HepG2 (cell line): ENCODE measurements around the gene ST8SIA1. TPM values are rescaled to one million over a fixed set of nuclear protein-coding genes. Genes with fewer than 3 reads are reported as not detected.

ENCODE experiments used
- ATAC-seq: fragments of 200-7000 bp; cut with Tn5 transposase; 3 replicates; pipeline ENCODE4 v1.9.1; 2020; ENCODE audit warnings: mild to moderate bottlenecking, moderate library complexity
- BruUV-seq: library from RNA; stranded (reverse); fragments of 400-500 nt; replicated peaks from 2 replicates; lab custom pipeline; 2021; lab: Mats Ljungman, UMichigan
- CTCF ChIA-PET: fragments of 300-600 bp; formaldehyde crosslinking; extraction: SDS; loops from one replicate; lab custom pipeline; 2021; ENCODE audit warnings: low total read pairs, inconsistent platforms, low intra/inter-chr PET ratio; lab: Yijun Ruan, JAX
- POLR2A ChIA-PET: fragments of 350-600 bp; sonication (Branson Sonifier 250); formaldehyde crosslinking; loops from one replicate; lab custom pipeline; 2020; ENCODE audit warnings: antibody characterized with exemption, inconsistent platforms; lab: Yijun Ruan, JAX
- DNase-seq: peaks from one replicate; pipeline ENCODE4 v3.0.0-alpha.2; 2015; ENCODE audit warnings: low spot score
- FAIRE-seq: peaks from 3 replicates; lab custom pipeline; 2011; peaks lifted over from hg19 to GRCh38; lab: Jason Lieb, UNC
- H2AFZ ChIP-seq: one replicate; pipeline ENCODE4 v1.6.1; 2011; ENCODE audit warnings: low read length, inconsistent platforms
- H3K27ac ChIP-seq: fragments of 300-600 bp; 3 replicates; pipeline ENCODE4 v1.8.0; 2011; ENCODE audit warnings: mixed run types, mild to moderate bottlenecking, mixed read lengths, low read length, inconsistent platforms; ENCODE audit not compliant: insufficient read depth; ENCODE audit errors: extremely low read length
- H3K27me3 ChIP-seq, 2 experiments: fragments of 200-600 bp in 1 of 2; 2 replicates in 1 of 2; 3 replicates in 1 of 2; pipeline versions ENCODE4 v1.6.0 to v1.8.0; 2011; ENCODE audit warnings: low read length in 2 of 2, mild to moderate bottlenecking in 2 of 2, moderate library complexity in 2 of 2, inconsistent platforms in 1 of 2; ENCODE audit not compliant: insufficient read depth in 2 of 2, control insufficient read depth in 1 of 2
- H3K36me3 ChIP-seq, 2 experiments: fragments of 200-600 bp in 1 of 2; replicated peaks in 1 of 2; 2 replicates in 1 of 2; 3 replicates in 1 of 2; pipeline versions ENCODE4 v1.5.1 to v1.8.0; 2011; ENCODE audit warnings: low read length in 2 of 2, inconsistent platforms in 1 of 2; ENCODE audit not compliant: insufficient read depth in 2 of 2, control insufficient read depth in 1 of 2
- H3K4me1 ChIP-seq: 2 replicates; pipeline ENCODE4 v1.5.1; 2012; ENCODE audit warnings: low read length, inconsistent platforms; ENCODE audit not compliant: insufficient read depth
- H3K4me2 ChIP-seq: 2 replicates; pipeline ENCODE4 v1.6.0; 2011; ENCODE audit warnings: low read depth, low read length, inconsistent platforms
- H3K4me3 ChIP-seq, 3 experiments: fragments of 200-600 bp in 1 of 3; sonication (generic), shearing (Covaris generic) in 1 of 3; replicated peaks in 1 of 3; 2 replicates each; pipeline ENCODE4 v1.5.1; 2011 to 2016; ENCODE audit warnings: low read length in 3 of 3, inconsistent platforms in 2 of 3, low read depth in 2 of 3, mild to moderate bottlenecking in 2 of 3, control low read depth in 1 of 3, mixed read lengths in 1 of 3; ENCODE audit not compliant: insufficient read depth in 1 of 3
- H3K79me2 ChIP-seq: one replicate; pipeline ENCODE4 v1.6.1; 2011; ENCODE audit warnings: low read length, inconsistent platforms; ENCODE audit not compliant: insufficient read depth
- H3K9ac ChIP-seq: 2 replicates; pipeline ENCODE4 v1.6.0; 2011; ENCODE audit warnings: mild to moderate bottlenecking, low read depth, low read length, inconsistent platforms; ENCODE audit not compliant: insufficient read depth
- H3K9me3 ChIP-seq: 2 replicates; pipeline ENCODE4 v1.5.1; 2012; ENCODE audit warnings: mild to moderate bottlenecking, low read length
- H4K20me1 ChIP-seq: 2 replicates; pipeline ENCODE4 v1.6.0; 2011; ENCODE audit warnings: inconsistent platforms, mild to moderate bottlenecking, low read length, moderate library complexity; ENCODE audit not compliant: insufficient read depth
- MAF1 ChIP-seq: sonication (generic); formaldehyde crosslinking; IDR thresholded peaks from 2 replicates; pipeline ENCODE4 v1.5.0; 2020; ENCODE audit warnings: missing genetic modification reagents, borderline replicate concordance
- MATR3 ChIP-seq: sonication (generic); formaldehyde crosslinking; IDR thresholded peaks from 2 replicates; pipeline ENCODE4 v1.4.0; 2020; ENCODE audit warnings: missing genetic modification reagents
- MIER2 ChIP-seq: IDR thresholded peaks from 2 replicates; pipeline ENCODE4 v1.6.1; 2016; ENCODE audit warnings: missing biosample characterization, missing genetic modification reagents
- NFKBIZ ChIP-seq: IDR thresholded peaks from 2 replicates; pipeline ENCODE4 v1.6.1; 2018; ENCODE audit warnings: missing genetic modification reagents, missing compliant biosample characterization
- RAD21 ChIP-seq: fragments of 450-650 bp; formaldehyde crosslinking; IDR thresholded peaks from 2 replicates; pipeline ENCODE4 v1.5.0; 2020; ENCODE audit warnings: mild to moderate bottlenecking
- RFXANK ChIP-seq: IDR thresholded peaks from 2 replicates; pipeline ENCODE4 v1.6.1; 2016
- RXRA ChIP-seq: sonication (generic); formaldehyde crosslinking; IDR thresholded peaks from 2 replicates; pipeline ENCODE4 v1.5.1; 2020; ENCODE audit warnings: missing genetic modification reagents
- SRY ChIP-seq: sonication (generic); formaldehyde crosslinking; IDR thresholded peaks from 2 replicates; pipeline ENCODE4 v1.8.0; 2022; ENCODE audit warnings: mild to moderate bottlenecking, missing genetic modification reagents
- ZBTB42 ChIP-seq: sonication (generic); formaldehyde crosslinking; IDR thresholded peaks from 2 replicates; pipeline ENCODE4 v1.5.0; 2020; ENCODE audit warnings: mild to moderate bottlenecking, missing genetic modification reagents
- ZFP90 ChIP-seq: sonication (generic); formaldehyde crosslinking; IDR thresholded peaks from 2 replicates; pipeline ENCODE4 v1.8.0; 2022; ENCODE audit warnings: missing genetic modification reagents, mild to moderate bottlenecking, inconsistent platforms, borderline replicate concordance
- ZNF136 ChIP-seq: sonication (generic); formaldehyde crosslinking; IDR thresholded peaks from 2 replicates; pipeline ENCODE4 v1.8.1; 2022; ENCODE audit warnings: low read depth, mild to moderate bottlenecking, moderate library complexity, missing genetic modification reagents
- ZNF180 ChIP-seq: sonication (generic); formaldehyde crosslinking; IDR thresholded peaks from 2 replicates; pipeline ENCODE4 v1.4.0; 2020; ENCODE audit warnings: low read depth, missing genetic modification reagents, borderline replicate concordance
- ZNF224 ChIP-seq: sonication (generic); formaldehyde crosslinking; IDR thresholded peaks from 2 replicates; pipeline ENCODE4 v1.5.0; 2020; ENCODE audit warnings: mild to moderate bottlenecking, missing genetic modification reagents
- ZNF296 ChIP-seq: sonication (generic); formaldehyde crosslinking; conservative IDR thresholded peaks from 2 replicates; pipeline ENCODE4 v1.5.0; 2020; ENCODE audit warnings: mild to moderate bottlenecking, missing genetic modification reagents
- ZNF335 ChIP-seq: sonication (generic); formaldehyde crosslinking; IDR thresholded peaks from 2 replicates; pipeline ENCODE4 v1.4.0; 2020; ENCODE audit warnings: missing genetic modification reagents
- ZNF557 ChIP-seq: sonication (generic); formaldehyde crosslinking; IDR thresholded peaks from 2 replicates; pipeline ENCODE4 v1.4.0; 2020; ENCODE audit warnings: missing genetic modification reagents
- ZNF709 ChIP-seq: sonication (generic); formaldehyde crosslinking; IDR thresholded peaks from 2 replicates; pipeline ENCODE4 v1.5.0; 2020; ENCODE audit warnings: mild to moderate bottlenecking, missing genetic modification reagents
- ZNF777 ChIP-seq: sonication (generic); formaldehyde crosslinking; IDR thresholded peaks from 2 replicates; pipeline ENCODE4 v1.4.0; 2020; ENCODE audit warnings: missing genetic modification reagents
- WGBS: methylation state at CpG from one replicate; pipeline ENCODE4 v1.1.6; 2017; ENCODE audit warnings: low lambda C conversion rate; 5-methylcytosine and 5-hydroxymethylcytosine counted together
- in situ Hi-C: cut with HindIII; loops from 2 replicates; pipeline ENCODE4 v1.10.0; 2017; ENCODE audit warnings: low pct_unique_long_range_greater_than_20kb; ENCODE audit not compliant: extremely low pct_ligation_motif_present
- intact Hi-C: fragments of 100-400 bp; cut with micrococcal nuclease; formaldehyde crosslinking; loops from one replicate; pipeline ENCODE4 v1.10.0; 2022; ENCODE audit not compliant: unreplicated experiment
- polyA plus RNA-seq, 8 experiments: library from polyadenylated mRNA; depleted of rRNA in 3 of 8; stranded (reverse) in 7 of 8; unstranded in 1 of 8; fragments of >200 nt; fragmentation: Illumina TruSeq in 4 of 8; extraction: Trizol in 4 of 8; gene quantifications; 2 replicates each; pipeline versions ENCODE4 v1.2.1 to v1.2.3, GENCODE V29; 2011 to 2016; ENCODE audit warnings: low read depth in 4 of 8, missing spikeins in 1 of 8, mixed read lengths in 1 of 8; ENCODE audit not compliant: insufficient read depth in 1 of 8
- total RNA-seq, 5 experiments: library from RNA; depleted of rRNA; stranded (reverse); fragments of >200 nt; fragmentation: Illumina TruSeq; extraction: Trizol; gene quantifications; 2 replicates each; pipeline ENCODE4 v1.2.3, GENCODE V29; 2016; ENCODE audit warnings: low read depth in 1 of 5
- TF ChIP-seq, protein P1 (sequence below): sonication (generic); formaldehyde crosslinking; IDR thresholded peaks from 2 replicates; pipeline ENCODE4 v1.4.0; 2020; ENCODE audit warnings: mild to moderate bottlenecking, missing genetic modification reagents

ST8SIA1 gene
- total and polyA plus RNA-seq, 2 of the 13 experiments (the other 11 are each of a cell fraction or from before 2014, with no cell fraction given) = not detected

GRCh38 chr12:22282283-22282682, 52.2 kb downstream of the ST8SIA1 start:
- H3K9ac ChIP-seq = no peak overlapping the region
- no peak for TF ChIP-seq MATR3
- no peak for TF ChIP-seq RAD21
- no peak for TF ChIP-seq RXRA (CRISPR knock-in tag)
- no peak for TF ChIP-seq ZNF557 (CRISPR knock-in tag)
- no peak for TF ChIP-seq ZNF777
- no peak for TF ChIP-seq ZNF335 (CRISPR knock-in tag)
- TF ChIP-seq ZNF224 (CRISPR knock-in tag) = no peak
- TF ChIP-seq ZNF709 (CRISPR knock-in tag) = no peak
- TF ChIP-seq ZBTB42 (CRISPR knock-in tag) = no peak
- TF ChIP-seq RFXANK = no peak
- no peak for TF ChIP-seq MIER2 (CRISPR knock-in tag)
- no peak for TF ChIP-seq NFKBIZ (CRISPR knock-in tag)
- TF ChIP-seq, protein P1, sequence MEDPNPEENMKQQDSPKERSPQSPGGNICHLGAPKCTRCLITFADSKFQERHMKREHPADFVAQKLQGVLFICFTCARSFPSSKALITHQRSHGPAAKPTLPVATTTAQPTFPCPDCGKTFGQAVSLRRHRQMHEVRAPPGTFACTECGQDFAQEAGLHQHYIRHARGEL (CRISPR knock-in tag) = no peak
- TF ChIP-seq ZNF296 (CRISPR knock-in tag) = no peak
- TF ChIP-seq ZNF136 (CRISPR knock-in tag) = no peak
- TF ChIP-seq ZNF180 (CRISPR knock-in tag) = no peak
- no peak for TF ChIP-seq ZFP90 (CRISPR knock-in tag)
- TF ChIP-seq MAF1 (CRISPR knock-in tag) = no peak
- no peak for TF ChIP-seq SRY (CRISPR knock-in tag)
- intact Hi-C loops (no loop called here), in situ Hi-C loops (no loop called here)
- no peak for DNase-seq
- H3K27ac ChIP-seq = no peak overlapping the region
- H2AFZ ChIP-seq = no peak overlapping the region
- H3K4me3 ChIP-seq = no peak overlapping the region
- H3K9me3 ChIP-seq = no peaks in the 10 kb centered on the region
- H3K4me2 ChIP-seq = no peak overlapping the region
- no peaks in the 10 kb centered on the region for H4K20me1 ChIP-seq
- no peak for FAIRE-seq
- H3K79me2 ChIP-seq = no peaks in the 10 kb centered on the region
- CTCF ChIA-PET = no interaction called here
- 44% methylated on average over 6 of the region's 6 CpGs for WGBS
- H3K27me3 ChIP-seq = no peaks in the 10 kb centered on the region
- H3K36me3 ChIP-seq = no peaks in the 10 kb centered on the region
- ATAC-seq = no peak
- POLR2A ChIA-PET = no interaction called here
- BruUV-seq = no TSS peak
- H3K4me1 ChIP-seq = no peaks in the 10 kb centered on the region
